Spinal cord (tissue), 10 donors: Measurements from ENCODE around the gene MARS2. TPM values are rescaled to one million over a fixed set of nuclear protein-coding genes. Genes with fewer than 3 reads are reported as not detected.
"Not testable (repeated sequence)": the region's sequence is repeated elsewhere in the genome, so short reads cannot be mapped to it uniquely, and the experiment has no call there.

ENCODE experiments used
- DNase-seq, 6 donors: peaks; one replicate each; pipeline versions ENCODE4 v3.0.0 to v3.0.0-alpha.2; 2013 to 2015; ENCODE audit warnings: low spot score in 6 of 6, low read depth in 4 of 6
- H3K27ac ChIP-seq: one replicate; pipeline ENCODE4 v1.5.1; 2013; ENCODE audit warnings: low read depth, low read length, control low read depth
- H3K27me3 ChIP-seq: one replicate; pipeline ENCODE4 v1.6.1; 2013; ENCODE audit warnings: low read length; ENCODE audit not compliant: control insufficient read depth, insufficient read depth
- H3K36me3 ChIP-seq: one replicate; pipeline ENCODE4 v1.6.1; 2013; ENCODE audit warnings: low read length; ENCODE audit not compliant: control insufficient read depth, insufficient read depth
- H3K4me1 ChIP-seq: one replicate; pipeline ENCODE4 v1.6.1; 2013; ENCODE audit warnings: low read length; ENCODE audit not compliant: control insufficient read depth, insufficient read depth
- H3K4me3 ChIP-seq: one replicate; pipeline ENCODE4 v1.5.1; 2013; ENCODE audit warnings: low read depth, low read length, control low read depth
- H3K9me3 ChIP-seq: one replicate; pipeline ENCODE4 v1.6.1; 2013; ENCODE audit warnings: low read length; ENCODE audit not compliant: control insufficient read depth, insufficient read depth
- WGBS: methylation state at CpG from one replicate; pipeline ENCODE4 v1.1.5; 2013; ENCODE audit warnings: missing lambda C conversion rate; ENCODE audit not compliant: insufficient coverage; 5-methylcytosine and 5-hydroxymethylcytosine counted together
- polyA plus RNA-seq, 2 donors: library from polyadenylated mRNA; unstranded; fragments of 120-200 nt; gene quantifications; one replicate each; pipeline ENCODE4 v1.2.1, GENCODE V29; 2013; ENCODE audit not compliant: insufficient read length in 2 of 2
- total RNA-seq, 2 donors: library from RNA; depleted of rRNA in 1 of 2; stranded (reverse); fragments of 120-200 nt in 1 of 2; fragments of >200 nt in 1 of 2; gene quantifications; one replicate each; pipeline versions ENCODE4 v1.2.3 to v1.2.4, GENCODE V29; 2013 to 2014
- donor health status: healthy.

Gene MARS2
- total and polyA plus RNA-seq, 4 donors, result 5.1 to 8.8 (median 6.5) TPM

- Histone ChIP-seq H3K4me3 (peak overlapping the region; percentile 75), H3K27ac (peak overlapping the region; percentile 97), H3K27me3 (no peaks in the 10 kb centered on the region), H3K4me1 (peaks cover 3% of the 10 kb centered on the region), H3K9me3 (peaks cover 1% of the 10 kb centered on the region), H3K36me3 (peaks cover 2% of the 10 kb centered on the region)
- DNase-seq, result peak in 3 of 6 donors; percentile 6 to 36 (median 24)
- WGBS, result no CpG with 5 or more reads among the region's 1 CpG
These were observed 31.1 kb upstream of the MARS2 start for GRCh38 chr2:197674060-197674459.

- 40% methylated on average over 2 of the region's 3 CpGs for WGBS
- Histone ChIP-seq H3K27me3 (no peaks in the 10 kb centered on the region), H3K36me3 (peaks cover 2% of the 10 kb centered on the region), H3K4me1 (peaks cover 3% of the 10 kb centered on the region), H3K4me3 (peak overlapping the region; percentile 75), H3K27ac (peak overlapping the region; percentile 97), H3K9me3 (no peaks in the 10 kb centered on the region)
- peak in 5 of 6 donors; percentile 29 to 77 (median 43) for DNase-seq
These were observed 30.6 kb upstream of the MARS2 start for GRCh38 chr2:197674591-197674990.

DNA sequence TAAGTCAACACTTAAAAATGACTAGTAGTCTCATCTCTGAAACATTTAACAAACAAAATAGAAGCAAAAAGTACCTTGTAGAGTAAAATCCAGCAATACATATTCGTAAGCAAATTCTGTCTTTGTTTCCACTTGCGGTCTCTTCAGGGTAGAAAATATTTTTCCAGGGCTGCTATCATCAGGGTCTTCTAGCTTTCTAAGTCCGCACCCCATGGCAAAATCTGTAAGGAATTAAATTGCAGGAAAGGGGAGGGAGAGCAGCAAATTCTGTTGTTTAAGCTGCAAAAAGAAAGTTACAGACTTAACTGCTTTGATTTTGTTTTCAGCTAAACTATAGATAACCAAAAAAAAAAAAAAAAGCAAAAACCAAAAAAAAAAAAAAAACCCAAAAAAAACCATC is 29.9 kb upstream of the MARS2 start, which contains the start of gene RFTN2:
TSS of gene RFTN2 (minus strand) at position 342 of the 400 bp plus-strand sequence. CDS start at position 213, 129 bp downstream.
- peak within 1 kb of the TSS; percentile 97 for H3K27ac ChIP-seq
- H3K4me1 ChIP-seq, result peaks cover 3% of the 10 kb centered on the region

GRCh38 chr2:197675711-197676188 is 29.4 kb upstream of the MARS2 start:
- WGBS, result no CpG with 5 or more reads among the region's 6 CpGs
- Histone ChIP-seq H3K27me3 (no peaks in the 10 kb centered on the region), H3K27ac (peak overlapping the region; percentile 97), H3K4me3 (peak overlapping the region; percentile 75), H3K36me3 (peaks cover 2% of the 10 kb centered on the region), H3K4me1 (peaks cover 3% of the 10 kb centered on the region), H3K9me3 (no peaks in the 10 kb centered on the region)
- peak in 5 of 6 donors; percentile 46 to 85 (median 68) for DNase-seq

More for the DNA sequence above, 29.9 kb upstream of the MARS2 start, which contains the start of gene RFTN2:
- H3K27me3 ChIP-seq, result no peaks in the 10 kb centered on the region
- peak in 5 of 6 donors; percentile 6 to 45 (median 41) for DNase-seq
- H3K4me3 ChIP-seq, result peak within 1 kb of the TSS; percentile 75
- H3K36me3 ChIP-seq, result peaks cover 2% of the 10 kb centered on the region
- H3K9me3 ChIP-seq, result no peaks in the 10 kb centered on the region
- no CpG with 5 or more reads among the region's 3 CpGs for WGBS

- Histone ChIP-seq H3K27ac (no peak overlapping the region), H3K4me1 (peaks cover 3% of the 10 kb centered on the region), H3K4me3 (no peak overlapping the region), H3K36me3 (peaks cover 2% of the 10 kb centered on the region), H3K27me3 (no peaks in the 10 kb centered on the region), H3K9me3 (no peaks in the 10 kb centered on the region)
- WGBS, result no CpG with 5 or more reads among the region's 3 CpGs
- DNase-seq, result no peak
These were observed 28.1 kb upstream of the MARS2 start for GRCh38 chr2:197677056-197677455.

DNA sequence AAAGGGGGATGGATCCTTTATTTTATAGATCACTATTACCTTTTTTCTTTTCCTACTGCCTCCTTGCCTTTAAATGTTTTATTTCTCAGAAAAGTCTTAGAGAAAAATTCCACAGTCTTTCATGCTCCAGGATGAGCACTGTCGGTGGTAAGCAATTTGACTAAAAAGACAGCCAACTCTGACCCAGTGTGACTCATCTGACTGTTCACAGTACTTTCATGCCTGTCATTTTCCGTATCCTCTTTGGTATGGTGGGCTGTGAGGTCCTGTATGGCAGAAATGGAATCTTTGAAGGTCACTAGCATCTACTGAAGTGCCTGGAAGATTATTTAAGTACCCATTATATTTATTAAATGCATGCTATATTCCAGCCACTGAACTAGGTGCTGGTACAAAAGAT is 27.7 kb upstream of the MARS2 start:
- no peak for DNase-seq

DNA sequence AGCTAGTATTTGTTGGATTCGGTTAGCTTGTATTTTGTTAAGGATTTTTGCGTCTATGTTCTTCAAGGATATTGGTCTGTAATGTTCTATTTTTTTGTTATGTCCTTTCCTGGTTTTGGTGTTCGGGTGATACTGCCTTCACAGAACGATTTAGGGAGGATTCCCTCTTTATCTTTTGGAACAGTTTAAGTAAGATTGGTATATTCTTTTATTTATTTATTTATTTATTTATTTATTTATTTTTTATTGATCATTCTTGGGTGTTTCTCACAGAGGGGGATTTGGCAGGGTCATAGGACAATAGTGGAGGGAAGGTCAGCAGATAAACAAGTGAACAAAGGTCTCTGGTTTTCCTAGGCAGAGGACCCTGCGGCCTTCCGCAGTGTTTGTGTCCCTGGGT is 10.0 kb upstream of the MARS2 start:
- H3K4me1 ChIP-seq, DNase-seq, H3K27ac ChIP-seq, H3K9me3 ChIP-seq, H3K27me3 ChIP-seq, H3K4me3 ChIP-seq, H3K36me3 ChIP-seq: not testable (repeated sequence)
- WGBS, result no CpG with 5 or more reads among the region's 6 CpGs

More for the DNA sequence above, 27.7 kb upstream of the MARS2 start:
- peaks cover 3% of the 10 kb centered on the region for H3K4me1 ChIP-seq
- no peaks in the 10 kb centered on the region for H3K27me3 ChIP-seq
- no peak overlapping the region for H3K27ac ChIP-seq
- peaks cover 2% of the 10 kb centered on the region for H3K36me3 ChIP-seq
- no peaks in the 10 kb centered on the region for H3K9me3 ChIP-seq
- H3K4me3 ChIP-seq, result no peak overlapping the region
- WGBS, result 29% methylated on average over 1 of the region's 2 CpGs

- not testable (repeated sequence) for DNase-seq, H3K4me3 ChIP-seq, H3K9me3 ChIP-seq, H3K36me3 ChIP-seq, H3K4me1 ChIP-seq, H3K27ac ChIP-seq, H3K27me3 ChIP-seq
- WGBS, result no CpG with 5 or more reads among the region's 30 CpGs
These were observed 9.2 kb upstream of the MARS2 start for GRCh38 chr2:197695971-197696370.

DNA sequence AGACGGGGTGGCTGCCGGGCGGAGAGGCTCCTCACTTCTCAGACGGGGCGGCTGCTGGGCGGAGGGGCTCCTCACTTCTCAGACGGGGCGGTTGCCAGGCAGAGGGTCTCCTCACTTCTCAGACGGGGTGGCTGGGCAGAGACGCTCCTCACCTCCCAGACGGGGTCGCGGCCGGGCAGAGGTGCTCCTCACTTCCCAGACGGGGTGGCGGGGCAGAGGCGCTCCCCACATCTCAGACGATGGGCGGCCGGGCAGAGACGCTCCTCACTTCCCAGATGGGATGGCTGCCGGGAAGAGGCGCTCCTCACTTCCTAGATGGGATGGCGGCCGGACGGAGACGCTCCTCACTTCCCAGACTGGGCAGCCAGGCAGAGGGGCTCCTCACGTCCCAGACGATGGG is 8.6 kb upstream of the MARS2 start:
- H3K4me1 ChIP-seq, H3K36me3 ChIP-seq, H3K27ac ChIP-seq, H3K27me3 ChIP-seq, DNase-seq, H3K9me3 ChIP-seq, H3K4me3 ChIP-seq: not testable (repeated sequence)
- WGBS, result 100% methylated on average over 11 of the region's 29 CpGs

- not testable (repeated sequence) for H3K36me3 ChIP-seq, H3K4me1 ChIP-seq, H3K27ac ChIP-seq, H3K4me3 ChIP-seq, DNase-seq, H3K9me3 ChIP-seq, H3K27me3 ChIP-seq
These were observed 5.4 kb upstream of the MARS2 start for GRCh38 chr2:197699724-197700123.
